Esophagus muscularis mucosa (tissue), 3 donors: ENCODE measurements around the gene FAM161A.

ENCODE experiments used
- EP300 ChIP-seq: sonication (generic); formaldehyde crosslinking; IDR thresholded peaks from one replicate; pipeline ENCODE4 v1.6.1; 2017; ENCODE audit warnings: antibody characterized with exemption
- TF ChIP-seq, protein P1 (sequence below), 3 experiments: fragments of 200-600 bp in 2 of 3; fragments of 450-650 bp in 1 of 3; sonication (generic) in 2 of 3; IDR thresholded peaks; one replicate each; pipeline ENCODE4 v1.5.1; 2017 to 2019; ENCODE audit warnings: antibody characterized with exemption in 3 of 3, mild to moderate bottlenecking in 2 of 3, moderate library complexity in 1 of 3

DNA sequence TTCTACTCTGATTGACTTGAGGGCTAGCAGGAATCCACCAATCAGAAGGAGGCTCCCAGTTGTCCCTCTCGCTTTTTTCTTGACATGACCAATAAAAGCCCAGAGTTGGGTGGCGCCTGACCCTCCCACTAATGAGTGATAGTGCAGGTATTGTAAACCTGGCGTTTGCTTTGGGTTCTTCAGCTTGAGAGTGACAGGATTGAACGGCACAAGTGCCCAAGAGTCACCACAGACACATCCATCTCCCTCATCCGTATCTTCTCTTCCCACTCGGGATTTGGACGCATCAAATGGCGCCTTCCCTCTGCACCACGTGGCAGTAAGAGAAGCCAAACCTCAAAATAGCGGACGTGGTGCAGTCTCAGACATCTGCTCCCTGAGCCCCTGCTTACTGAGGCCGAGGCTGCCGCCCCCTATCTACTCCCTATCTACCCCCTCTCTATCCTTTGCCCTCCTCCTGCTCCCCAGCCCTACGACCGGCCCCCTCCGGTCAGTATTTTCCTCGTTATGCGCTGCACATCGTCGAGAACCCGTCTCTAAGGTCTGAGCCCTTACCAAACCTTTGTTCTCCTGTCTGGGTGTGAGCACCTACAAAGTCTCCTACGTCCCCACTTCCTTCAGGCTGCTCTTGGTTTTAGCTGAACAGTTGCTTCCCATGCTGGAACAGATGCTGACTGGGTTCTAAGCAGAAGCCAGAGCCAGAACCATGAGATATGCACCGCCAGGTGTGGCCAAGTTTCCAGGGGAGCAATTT is 881 bp upstream of the FAM161A start:
- TF ChIP-seq, protein P1, sequence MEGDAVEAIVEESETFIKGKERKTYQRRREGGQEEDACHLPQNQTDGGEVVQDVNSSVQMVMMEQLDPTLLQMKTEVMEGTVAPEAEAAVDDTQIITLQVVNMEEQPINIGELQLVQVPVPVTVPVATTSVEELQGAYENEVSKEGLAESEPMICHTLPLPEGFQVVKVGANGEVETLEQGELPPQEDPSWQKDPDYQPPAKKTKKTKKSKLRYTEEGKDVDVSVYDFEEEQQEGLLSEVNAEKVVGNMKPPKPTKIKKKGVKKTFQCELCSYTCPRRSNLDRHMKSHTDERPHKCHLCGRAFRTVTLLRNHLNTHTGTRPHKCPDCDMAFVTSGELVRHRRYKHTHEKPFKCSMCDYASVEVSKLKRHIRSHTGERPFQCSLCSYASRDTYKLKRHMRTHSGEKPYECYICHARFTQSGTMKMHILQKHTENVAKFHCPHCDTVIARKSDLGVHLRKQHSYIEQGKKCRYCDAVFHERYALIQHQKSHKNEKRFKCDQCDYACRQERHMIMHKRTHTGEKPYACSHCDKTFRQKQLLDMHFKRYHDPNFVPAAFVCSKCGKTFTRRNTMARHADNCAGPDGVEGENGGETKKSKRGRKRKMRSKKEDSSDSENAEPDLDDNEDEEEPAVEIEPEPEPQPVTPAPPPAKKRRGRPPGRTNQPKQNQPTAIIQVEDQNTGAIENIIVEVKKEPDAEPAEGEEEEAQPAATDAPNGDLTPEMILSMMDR (IDR thresholded peaks at IDR 0.05), result no peak
- TF ChIP-seq EP300, result no peak
